Measurements from ENCODE around the gene HAAO. TPM values are rescaled to one million over a fixed set of nuclear protein-coding genes. Genes with fewer than 3 reads are reported as not detected.

Gene HAAO
- total and polyA plus RNA-seq, 2 of the 13 experiments (the other 11 are each of a cell fraction or from before 2014, with no cell fraction given) = 36.1 to 42.7 TPM

DNA sequence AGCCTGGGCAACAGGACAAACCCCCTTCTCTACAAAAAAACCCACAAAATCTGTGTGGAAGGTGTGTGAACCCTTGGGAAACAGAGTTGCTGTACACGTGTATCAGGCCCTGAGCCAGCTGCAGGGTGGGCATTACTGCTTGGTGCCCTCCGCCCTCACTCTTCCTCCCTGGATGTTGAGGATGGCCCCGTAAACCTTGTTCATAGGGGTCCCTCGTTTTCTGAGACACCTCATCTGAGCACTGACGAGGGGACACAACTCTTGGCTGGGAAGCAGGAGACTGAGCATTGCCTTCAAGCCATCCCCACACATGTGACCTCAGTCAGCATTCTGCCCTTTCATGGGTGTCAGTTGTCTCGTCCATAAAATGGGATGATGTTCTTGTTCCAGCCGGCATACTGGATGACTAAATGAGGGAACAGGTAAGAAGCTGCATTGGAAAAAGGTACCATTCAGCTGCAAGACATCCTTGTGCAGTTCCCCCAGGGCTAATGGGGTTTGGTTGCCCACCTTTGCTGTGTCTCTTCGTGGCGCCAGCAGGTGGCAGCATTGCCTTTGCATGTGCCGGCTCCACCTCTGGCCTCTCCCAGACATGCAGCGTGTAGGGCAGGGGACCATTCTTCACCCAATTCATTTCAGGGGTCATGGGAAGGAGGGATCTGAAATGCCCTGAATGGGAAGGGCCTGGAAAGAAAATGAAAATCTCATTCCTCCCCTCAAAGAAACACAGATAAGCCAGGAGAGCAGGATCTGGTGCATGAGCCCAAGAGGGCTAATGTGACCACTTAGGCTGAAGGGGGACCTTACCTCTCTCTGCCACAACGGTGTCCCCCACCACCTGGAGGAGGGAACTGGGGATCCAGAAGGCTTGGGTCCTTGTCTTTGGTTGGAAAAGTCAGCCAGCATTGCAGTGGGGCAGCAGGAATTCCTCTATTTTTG is 36.4 kb upstream of the HAAO start (continued):
- TF ChIP-seq, protein P1, sequence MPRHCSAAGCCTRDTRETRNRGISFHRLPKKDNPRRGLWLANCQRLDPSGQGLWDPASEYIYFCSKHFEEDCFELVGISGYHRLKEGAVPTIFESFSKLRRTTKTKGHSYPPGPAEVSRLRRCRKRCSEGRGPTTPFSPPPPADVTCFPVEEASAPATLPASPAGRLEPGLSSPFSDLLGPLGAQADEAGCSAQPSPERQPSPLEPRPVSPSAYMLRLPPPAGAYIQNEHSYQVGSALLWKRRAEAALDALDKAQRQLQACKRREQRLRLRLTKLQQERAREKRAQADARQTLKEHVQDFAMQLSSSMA (CRISPR knock-in tag; IDR thresholded peaks at IDR 0.05) = peak; percentile 58; the same call in 1 of the 2 replicates
- 0 out of 2 replicates have a peak, but pooled peaks have one; percentile 32 for TF ChIP-seq ZNF891 (CRISPR knock-in tag; IDR thresholded peaks at IDR 0.05)
- TF ChIP-seq REL (CRISPR knock-in tag; conservative IDR thresholded peaks at IDR 0.05) = 0 out of 2 replicates have a peak, but pooled peaks have one; percentile 44
- 0 out of 2 replicates have a peak, but pooled peaks have one; percentile 28 for TF ChIP-seq CEBPG (CRISPR knock-in tag; IDR thresholded peaks at IDR 0.05)
- TF ChIP-seq GABPB1 (CRISPR knock-in tag; IDR thresholded peaks at IDR 0.05) = peak; percentile 30; the same call in 1 of the 2 replicates
- TF ChIP-seq, protein P2, sequence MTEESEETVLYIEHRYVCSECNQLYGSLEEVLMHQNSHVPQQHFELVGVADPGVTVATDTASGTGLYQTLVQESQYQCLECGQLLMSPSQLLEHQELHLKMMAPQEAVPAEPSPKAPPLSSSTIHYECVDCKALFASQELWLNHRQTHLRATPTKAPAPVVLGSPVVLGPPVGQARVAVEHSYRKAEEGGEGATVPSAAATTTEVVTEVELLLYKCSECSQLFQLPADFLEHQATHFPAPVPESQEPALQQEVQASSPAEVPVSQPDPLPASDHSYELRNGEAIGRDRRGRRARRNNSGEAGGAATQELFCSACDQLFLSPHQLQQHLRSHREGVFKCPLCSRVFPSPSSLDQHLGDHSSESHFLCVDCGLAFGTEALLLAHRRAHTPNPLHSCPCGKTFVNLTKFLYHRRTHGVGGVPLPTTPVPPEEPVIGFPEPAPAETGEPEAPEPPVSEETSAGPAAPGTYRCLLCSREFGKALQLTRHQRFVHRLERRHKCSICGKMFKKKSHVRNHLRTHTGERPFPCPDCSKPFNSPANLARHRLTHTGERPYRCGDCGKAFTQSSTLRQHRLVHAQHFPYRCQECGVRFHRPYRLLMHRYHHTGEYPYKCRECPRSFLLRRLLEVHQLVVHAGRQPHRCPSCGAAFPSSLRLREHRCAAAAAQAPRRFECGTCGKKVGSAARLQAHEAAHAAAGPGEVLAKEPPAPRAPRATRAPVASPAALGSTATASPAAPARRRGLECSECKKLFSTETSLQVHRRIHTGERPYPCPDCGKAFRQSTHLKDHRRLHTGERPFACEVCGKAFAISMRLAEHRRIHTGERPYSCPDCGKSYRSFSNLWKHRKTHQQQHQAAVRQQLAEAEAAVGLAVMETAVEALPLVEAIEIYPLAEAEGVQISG (CRISPR knock-in tag; IDR thresholded peaks at IDR 0.05) = peak; percentile 60
- TF ChIP-seq, protein P3, sequence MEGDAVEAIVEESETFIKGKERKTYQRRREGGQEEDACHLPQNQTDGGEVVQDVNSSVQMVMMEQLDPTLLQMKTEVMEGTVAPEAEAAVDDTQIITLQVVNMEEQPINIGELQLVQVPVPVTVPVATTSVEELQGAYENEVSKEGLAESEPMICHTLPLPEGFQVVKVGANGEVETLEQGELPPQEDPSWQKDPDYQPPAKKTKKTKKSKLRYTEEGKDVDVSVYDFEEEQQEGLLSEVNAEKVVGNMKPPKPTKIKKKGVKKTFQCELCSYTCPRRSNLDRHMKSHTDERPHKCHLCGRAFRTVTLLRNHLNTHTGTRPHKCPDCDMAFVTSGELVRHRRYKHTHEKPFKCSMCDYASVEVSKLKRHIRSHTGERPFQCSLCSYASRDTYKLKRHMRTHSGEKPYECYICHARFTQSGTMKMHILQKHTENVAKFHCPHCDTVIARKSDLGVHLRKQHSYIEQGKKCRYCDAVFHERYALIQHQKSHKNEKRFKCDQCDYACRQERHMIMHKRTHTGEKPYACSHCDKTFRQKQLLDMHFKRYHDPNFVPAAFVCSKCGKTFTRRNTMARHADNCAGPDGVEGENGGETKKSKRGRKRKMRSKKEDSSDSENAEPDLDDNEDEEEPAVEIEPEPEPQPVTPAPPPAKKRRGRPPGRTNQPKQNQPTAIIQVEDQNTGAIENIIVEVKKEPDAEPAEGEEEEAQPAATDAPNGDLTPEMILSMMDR (CRISPR knock-in tag; IDR thresholded peaks at IDR 0.05) = peak; percentile 99
- TF ChIP-seq, protein P4, sequence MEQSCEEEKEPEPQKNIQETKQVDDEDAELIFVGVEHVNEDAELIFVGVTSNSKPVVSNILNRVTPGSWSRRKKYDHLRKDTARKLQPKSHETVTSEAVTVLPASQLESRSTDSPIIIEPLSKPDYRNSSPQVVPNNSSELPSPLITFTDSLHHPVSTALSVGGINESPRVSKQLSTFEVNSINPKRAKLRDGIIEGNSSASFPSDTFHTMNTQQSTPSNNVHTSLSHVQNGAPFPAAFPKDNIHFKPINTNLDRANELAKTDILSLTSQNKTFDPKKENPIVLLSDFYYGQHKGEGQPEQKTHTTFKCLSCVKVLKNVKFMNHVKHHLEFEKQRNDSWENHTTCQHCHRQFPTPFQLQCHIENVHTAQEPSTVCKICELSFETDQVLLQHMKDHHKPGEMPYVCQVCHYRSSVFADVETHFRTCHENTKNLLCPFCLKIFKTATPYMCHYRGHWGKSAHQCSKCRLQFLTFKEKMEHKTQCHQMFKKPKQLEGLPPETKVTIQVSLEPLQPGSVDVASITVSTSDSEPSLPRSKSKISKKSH (CRISPR knock-in tag; IDR thresholded peaks at IDR 0.05; ENCODE audit: borderline replicate concordance) = peak; percentile 74; the same call in 1 of the 2 replicates
- TF ChIP-seq NONO (IDR thresholded peaks at IDR 0.05) = no peak
- 0 out of 2 replicates have a peak, but pooled peaks have one; percentile 41 for TF ChIP-seq NONO (CRISPR knock-in tag; conservative IDR thresholded peaks at IDR 0.05)
- TF ChIP-seq ZC3H13 (CRISPR knock-in tag; IDR thresholded peaks at IDR 0.05) = peak; percentile 59; the same call in 1 of the 2 replicates
- TF ChIP-seq FOXA3 (CRISPR knock-in tag; IDR thresholded peaks at IDR 0.05) = peak; percentile 40; the same call in 1 of the 2 replicates
- TF ChIP-seq TEAD3 (CRISPR knock-in tag; optimal IDR thresholded peaks at IDR 0.05; ENCODE audit: borderline replicate concordance) = peak; percentile 67
- peak; percentile 81 for TF ChIP-seq SALL1 (CRISPR knock-in tag; IDR thresholded peaks at IDR 0.05)
- TF ChIP-seq NRL (CRISPR knock-in tag; IDR thresholded peaks at IDR 0.05; ENCODE audit: borderline replicate concordance) = no peak
- peak; percentile 69; the same call in 1 of the 2 replicates for TF ChIP-seq KLF13 (CRISPR knock-in tag; IDR thresholded peaks at IDR 0.05)
- peak; percentile 29 for TF ChIP-seq YY1 (IDR thresholded peaks at IDR 0.05; ENCODE audit: insufficient read depth, insufficient replicate concordance, low read depth, low read length)
- TF ChIP-seq RAD21 (CRISPR knock-in tag; IDR thresholded peaks at IDR 0.05) = peak; percentile 95
- peak; percentile 45; the same call in 1 of the 2 replicates for TF ChIP-seq ZMYM4 (CRISPR knock-in tag; IDR thresholded peaks at IDR 0.05)
- no peak for TF ChIP-seq HOXA7 (CRISPR knock-in tag; IDR thresholded peaks at IDR 0.05)
- TF ChIP-seq GATAD1 (CRISPR knock-in tag; IDR thresholded peaks at IDR 0.05) = 0 out of 2 replicates have a peak, but pooled peaks have one; percentile 18
- no peak for TF ChIP-seq ZNF382 (CRISPR knock-in tag; IDR thresholded peaks at IDR 0.05; ENCODE audit: borderline replicate concordance)
